AG08396 (cell line): ENCODE measurements around the gene JDP2.

Source experiments
- DNase-seq: peaks from one replicate; pipeline ENCODE4 v3.0.0; 2012; ENCODE audit warnings: low spot score, mixed read lengths

JDP2 gene

GRCh38 chr14:75514673-75515628 is 87.1 kb downstream of the JDP2 start:
- peak; percentile 35 for DNase-seq

- DNase-seq: no peak
These were observed 87.8 kb downstream of the JDP2 start for GRCh38 chr14:75515629-75515996.

- DNase-seq: no peak
These were observed 90.8 kb downstream of the JDP2 start for GRCh38 chr14:75518625-75519024.

DNA sequence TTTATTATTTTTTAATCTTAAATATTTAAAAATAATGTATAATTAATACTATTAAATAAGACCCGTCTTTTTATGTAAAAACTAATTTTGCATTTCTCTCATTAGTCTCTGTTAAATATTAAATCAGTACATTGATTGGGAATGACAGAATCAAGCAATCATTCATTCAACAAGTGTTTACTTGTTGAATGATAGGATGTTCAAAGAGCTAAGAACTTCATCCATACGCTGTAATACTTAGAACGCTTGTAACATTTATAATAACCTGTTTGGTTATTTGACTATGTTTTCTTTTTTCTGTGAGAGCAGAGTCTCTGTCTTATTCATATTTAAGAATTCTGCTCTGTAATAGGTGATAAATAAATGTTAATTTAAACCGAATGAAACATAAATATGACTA is 91.6 kb downstream of the JDP2 start:
- no peak for DNase-seq

DNA sequence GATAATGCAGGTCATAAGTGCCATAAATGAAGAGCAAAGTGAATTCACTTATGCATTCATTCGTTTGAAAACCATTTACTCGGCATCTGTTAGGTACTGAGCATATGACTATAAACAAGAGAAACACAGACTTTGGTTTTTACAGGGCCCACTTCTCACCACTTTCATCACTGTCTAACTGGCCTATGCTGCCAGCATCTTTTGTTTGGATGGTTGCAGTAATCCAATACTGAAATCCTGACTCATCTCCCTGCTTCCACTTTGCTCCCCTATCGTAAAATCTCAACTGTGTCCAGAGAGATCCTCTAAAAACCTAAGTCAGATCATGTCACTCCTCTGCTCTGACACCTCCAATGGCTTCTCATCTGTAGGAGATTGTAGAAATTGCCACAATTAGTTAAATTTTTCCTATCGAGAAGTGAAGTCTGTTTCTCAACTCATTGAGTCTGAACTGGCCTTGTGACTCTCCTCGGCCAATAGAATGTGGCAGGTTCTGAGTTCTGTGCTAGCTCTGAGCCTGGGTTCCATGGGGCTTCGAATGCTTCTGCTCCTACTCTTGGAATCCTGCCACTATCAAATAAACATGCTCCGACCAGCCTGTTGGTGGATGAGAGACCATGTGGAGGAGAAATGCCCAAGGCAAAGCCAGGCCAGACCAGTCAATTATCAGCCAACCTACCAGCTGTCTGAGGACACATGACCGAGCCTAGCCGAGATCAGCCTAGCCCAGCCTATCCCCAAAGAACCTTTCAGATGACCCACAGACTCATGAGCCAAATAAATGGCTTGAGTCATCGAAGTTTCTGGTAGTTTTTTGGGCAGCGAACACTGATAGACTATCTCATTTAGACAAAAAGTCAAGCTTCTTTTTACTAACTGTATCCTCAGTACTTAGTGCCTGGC is 92.3 kb downstream of the JDP2 start:
- peak; percentile 57 for DNase-seq

DNA sequence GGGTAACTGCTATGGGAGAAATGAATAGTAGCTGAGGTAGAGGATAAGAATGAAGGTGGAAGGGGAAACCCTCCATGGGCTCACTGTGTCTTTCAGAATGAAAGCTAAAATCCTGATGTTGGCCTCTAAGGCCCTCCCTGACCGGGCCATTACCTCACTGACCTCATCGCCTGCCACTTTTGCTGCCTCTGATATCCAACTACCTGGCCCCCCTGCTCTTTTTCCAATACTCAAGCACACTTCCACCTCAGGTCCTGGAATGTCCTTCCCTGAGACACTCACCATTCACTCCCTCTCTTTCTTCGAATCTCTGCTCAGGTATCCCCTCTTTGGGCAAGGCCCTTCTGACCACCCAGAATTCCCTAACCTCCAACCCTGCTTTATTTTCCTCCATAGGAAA is 93.0 kb downstream of the JDP2 start:
- DNase-seq: no peak

DNA sequence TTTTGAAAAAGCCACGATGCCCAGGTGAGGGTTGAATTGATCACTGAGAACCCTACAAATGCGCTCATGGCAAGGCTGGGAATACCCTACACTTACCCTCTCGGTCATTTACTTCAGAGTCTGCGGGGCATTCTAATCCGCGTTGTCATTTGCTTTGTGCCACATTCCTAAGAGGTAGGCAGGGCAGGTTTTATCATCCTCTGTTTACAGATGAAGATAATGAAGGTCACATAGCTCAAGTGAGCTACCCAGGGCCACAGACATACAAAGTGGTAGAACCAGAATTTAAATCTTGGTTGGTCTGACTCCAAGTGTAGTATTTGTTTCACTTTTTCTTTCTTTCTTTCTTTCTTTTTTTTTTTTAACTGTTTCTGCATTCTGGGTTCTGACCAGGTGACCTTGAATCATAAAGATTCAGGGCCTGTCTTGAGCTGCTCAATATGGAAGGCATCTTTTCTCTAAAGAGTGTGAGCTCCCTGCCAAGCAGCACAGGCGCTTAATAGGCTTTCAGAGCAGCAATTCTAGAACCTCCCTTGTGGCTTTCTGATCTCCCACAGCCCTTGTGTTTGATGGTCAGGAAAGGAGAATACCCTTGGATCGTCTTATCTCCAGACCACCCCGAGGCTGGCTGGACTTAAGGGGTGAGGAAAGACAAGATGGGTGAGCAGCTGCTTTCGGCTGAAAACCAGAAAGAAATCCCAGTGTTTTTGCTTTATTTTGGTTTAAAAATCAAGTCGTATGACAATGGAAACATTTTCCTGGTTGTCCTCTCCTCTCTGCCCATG is 93.8 kb downstream of the JDP2 start:
- no peak for DNase-seq

DNA sequence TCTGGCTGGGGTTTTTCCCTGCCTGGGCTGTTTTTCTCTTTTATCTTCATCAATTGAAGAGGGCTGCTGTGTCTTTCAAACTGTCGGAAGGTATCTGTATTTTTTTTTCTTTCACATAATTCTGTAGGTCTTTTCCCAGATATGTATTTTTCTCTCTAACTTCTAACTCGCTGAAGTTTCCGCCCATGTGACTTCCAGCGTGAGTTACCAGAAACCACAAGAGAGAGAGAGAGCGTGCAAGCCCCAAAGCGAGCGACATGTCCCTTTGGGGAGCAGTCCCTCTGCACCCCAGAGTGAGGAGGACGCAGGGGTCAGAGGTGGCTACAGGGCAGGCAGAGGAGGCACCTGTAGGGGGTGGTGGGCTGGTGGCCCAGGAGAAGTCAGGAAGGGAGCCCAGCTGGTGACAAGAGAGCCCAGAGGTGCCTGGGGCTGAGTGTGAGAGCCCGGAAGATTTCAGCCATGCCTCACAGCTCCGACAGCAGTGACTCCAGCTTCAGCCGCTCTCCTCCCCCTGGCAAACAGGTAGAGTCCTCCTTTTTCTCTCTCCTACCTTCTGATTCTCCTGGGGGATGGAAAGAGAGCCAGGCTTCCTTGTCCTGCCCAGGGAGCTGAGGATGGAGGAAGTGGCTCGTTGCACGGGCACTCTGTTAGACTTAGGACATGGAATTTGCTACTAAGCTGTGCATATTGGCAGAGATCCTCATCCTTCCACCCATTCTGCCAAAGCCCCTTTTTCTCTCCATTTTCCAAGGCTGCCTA is 94.6 kb downstream of the JDP2 start, which contains the start of gene BATF:
Gene BATF (plus strand): TSS at position 246 of the 759 bp plus-strand sequence. CDS start 214 bp downstream, at position 460.
- DNase-seq: no peak

- no peak for DNase-seq
These were observed 95.1 kb downstream of the JDP2 start for GRCh38 chr14:75522983-75523318.
